GM18909 (cell line): ENCODE data around the gene KLK11.

ENCODE experiments used
- ATAC-seq: cut with Tn5 transposase; IDR thresholded peaks from one replicate; pipeline ENCODE4 v1.9.1; 2021; ENCODE audit warnings: mild to moderate bottlenecking; ENCODE audit not compliant: unreplicated experiment, poor library complexity

KLK11 gene

GRCh38 chr19:50978772-50979390, 47.5 kb downstream of the KLK11 start:
- ATAC-seq, result no peak

- ATAC-seq, result no peak
Observed at GRCh38 chr19:50977626-50978025, 48.8 kb downstream of the KLK11 start.

- no peak for ATAC-seq
Observed at GRCh38 chr19:50975766-50976165, 50.6 kb downstream of the KLK11 start.

- ATAC-seq, result no peak
Observed at GRCh38 chr19:50974702-50975556, 51.5 kb downstream of the KLK11 start.

GRCh38 chr19:50972795-50973376, 53.5 kb downstream of the KLK11 start:
- ATAC-seq, result no peak
